Endothelial cell of hepatic sinusoid (primary cell): Measurements from ENCODE around the gene GULP1.
"Not testable (repeated sequence)": the region's sequence is repeated elsewhere in the genome, so short reads cannot be mapped to it uniquely, and the experiment has no call there.

ENCODE experiments used
- in situ Hi-C: cut with HindIII; loops from 2 replicates; pipeline ENCODE4 v1.10.0; 2017; ENCODE audit warnings: low sequenced_read_pairs

GULP1 gene

GRCh38 chr2:188522517-188522916 is 230.8 kb downstream of the GULP1 start:
- in situ Hi-C loops = no loop called here

- in situ Hi-C loops = no loop called here
Observed at GRCh38 chr2:188523919-188524318, 232.2 kb downstream of the GULP1 start.

DNA sequence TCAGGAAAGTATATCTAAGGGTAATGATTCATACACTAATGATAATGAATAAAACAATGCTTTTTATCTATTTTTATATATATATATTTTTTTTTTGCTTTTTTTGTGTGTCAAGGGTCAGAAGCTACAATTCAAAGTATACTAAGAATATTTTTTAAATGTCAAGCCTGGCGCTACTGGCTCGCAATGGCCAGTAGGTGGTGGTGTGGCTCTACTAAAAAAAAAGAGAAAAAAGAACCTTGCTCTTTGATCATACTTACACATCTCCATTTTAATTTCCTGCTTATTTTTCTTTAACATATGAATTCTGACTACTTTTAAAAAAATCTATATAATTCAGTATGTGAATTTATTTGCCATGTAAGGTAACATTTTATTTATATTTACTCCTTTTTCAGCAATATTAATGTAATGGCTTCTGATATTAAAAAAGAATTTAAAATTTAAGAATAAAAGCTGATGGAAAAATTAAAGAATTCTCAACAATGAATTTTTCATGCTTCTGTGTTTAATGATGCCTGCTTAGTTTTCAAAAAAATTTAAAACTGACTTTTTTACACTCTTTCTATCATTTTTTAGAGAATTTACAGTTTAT is 232.9 kb downstream of the GULP1 start:
- in situ Hi-C loops = no loop called here

DNA sequence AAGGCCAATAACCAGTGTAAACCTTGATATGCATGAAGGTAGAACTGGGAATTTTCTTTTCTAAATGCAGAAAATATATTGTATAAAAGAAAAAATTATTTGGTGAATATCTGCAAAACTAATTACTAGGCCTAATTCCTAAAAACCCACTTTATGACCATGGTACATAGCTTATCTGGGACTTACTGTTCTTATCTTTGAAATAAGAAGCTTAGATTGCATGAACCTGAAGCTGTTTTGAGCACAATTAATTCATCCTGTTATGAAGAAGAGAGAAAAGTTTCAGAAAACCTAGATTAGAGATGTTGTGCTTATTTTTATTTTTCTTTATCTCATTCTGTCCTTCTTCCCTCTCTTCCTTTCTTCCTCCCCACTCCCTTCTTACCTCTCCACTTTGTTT is 235.0 kb downstream of the GULP1 start:
- in situ Hi-C loops = no loop called here

- in situ Hi-C loops = no loop called here
Observed at GRCh38 chr2:188527141-188527540, 235.5 kb downstream of the GULP1 start.

- in situ Hi-C loops = no loop called here
Observed at GRCh38 chr2:188527581-188527993, 235.9 kb downstream of the GULP1 start.

DNA sequence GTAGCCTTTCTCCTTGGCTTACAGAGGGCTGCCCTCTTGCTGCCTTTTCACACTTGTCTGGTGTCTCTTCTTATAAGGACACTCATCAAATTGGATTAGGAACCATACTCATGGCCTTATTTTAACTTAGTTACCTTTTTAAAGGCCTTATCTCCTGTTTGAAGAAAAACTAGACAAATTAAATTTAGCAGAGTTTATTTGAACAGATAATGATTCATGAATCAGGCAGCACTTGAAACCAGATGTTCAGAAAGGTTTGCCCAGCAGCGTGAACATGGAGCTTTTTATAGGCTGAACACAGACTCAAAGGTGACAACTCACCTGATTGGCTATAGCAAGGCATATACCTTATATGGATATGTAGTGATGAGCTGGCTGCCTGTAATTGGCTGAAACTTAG is 238.0 kb downstream of the GULP1 start:
- in situ Hi-C loops = no loop called here

DNA sequence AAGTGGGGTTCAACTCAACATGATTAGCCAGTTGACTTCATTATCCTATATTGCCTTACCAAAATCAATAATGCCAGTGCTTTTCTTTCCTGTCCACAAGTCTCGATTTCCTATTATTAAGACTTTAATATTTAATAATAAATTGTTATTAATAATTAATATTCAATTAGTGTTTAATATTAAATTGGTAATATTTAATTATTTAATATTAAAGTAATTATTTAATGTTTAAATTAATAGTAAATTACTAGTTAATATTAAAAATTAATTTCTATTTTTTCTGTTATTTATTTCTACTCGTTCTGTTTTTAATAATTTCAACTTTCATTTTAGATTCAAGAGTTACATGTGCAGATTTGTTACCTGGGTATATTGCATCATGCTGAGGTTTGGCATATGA is 243.2 kb downstream of the GULP1 start:
- in situ Hi-C loops = no loop called here

DNA sequence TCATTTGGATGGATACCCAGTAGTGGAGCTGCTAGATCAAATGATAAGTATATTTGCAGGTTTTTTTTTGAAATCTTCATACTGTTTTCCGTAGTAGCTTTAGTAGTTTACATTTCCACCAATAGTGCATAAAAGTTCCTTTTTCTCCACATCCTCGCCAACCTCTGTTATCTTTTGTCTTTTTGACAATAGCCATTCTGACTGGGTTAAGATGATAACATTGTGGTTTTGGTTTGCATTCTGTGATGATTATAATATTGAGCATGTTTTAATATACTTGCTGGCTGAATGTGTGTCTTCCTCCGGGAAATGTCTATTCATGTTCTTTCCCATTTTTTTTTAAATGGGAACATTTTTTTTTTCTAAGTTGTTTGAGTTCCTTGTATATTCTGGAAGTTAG is 260.0 kb downstream of the GULP1 start:
- in situ Hi-C loops = no loop called here

DNA sequence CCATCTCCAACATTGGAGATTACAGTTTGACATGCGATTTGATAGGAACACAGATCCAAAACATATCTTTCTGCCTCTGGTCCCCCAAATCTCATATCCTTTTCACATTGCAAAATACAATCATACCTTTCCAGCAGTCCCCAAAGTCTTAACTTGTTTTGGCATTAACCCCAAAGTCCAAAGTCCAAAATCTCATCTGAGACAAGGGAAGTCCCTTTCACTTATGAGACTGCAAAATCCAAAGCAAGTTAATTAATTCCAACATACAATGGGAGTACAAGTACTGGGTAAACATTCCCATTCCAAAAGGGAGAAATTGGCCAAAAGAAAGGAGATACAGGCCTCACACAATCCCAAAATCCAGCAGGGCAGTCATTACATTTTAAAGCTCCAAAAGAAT is 265.4 kb downstream of the GULP1 start:
- in situ Hi-C loops = no loop called here

DNA sequence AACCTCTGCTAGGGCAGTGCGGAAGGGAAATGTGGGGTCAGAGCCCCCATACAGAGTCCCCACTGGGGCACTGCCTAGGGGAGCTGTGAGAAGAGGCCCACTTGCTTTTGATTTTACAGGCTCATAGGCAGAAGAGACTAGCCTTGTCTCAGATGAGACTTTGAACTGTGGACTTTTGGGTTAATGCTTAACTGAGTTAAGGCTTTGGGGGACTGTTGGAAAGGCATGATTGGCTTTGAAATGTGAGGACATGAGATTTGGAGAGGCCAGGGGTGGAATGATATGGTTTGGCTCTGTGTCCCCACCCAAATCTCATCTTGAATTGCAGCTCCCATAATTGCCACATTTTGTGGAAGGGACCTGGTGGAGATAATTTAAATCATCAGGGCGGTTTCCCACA is 267.8 kb downstream of the GULP1 start:
- in situ Hi-C loops = not testable (repeated sequence)

- in situ Hi-C loops = no loop called here
Observed at GRCh38 chr2:188561473-188561979, 269.9 kb downstream of the GULP1 start.

GRCh38 chr2:188569431-188570165 is 277.9 kb downstream of the GULP1 start:
- in situ Hi-C loops = no loop called here

- in situ Hi-C loops = no loop called here
Observed at GRCh38 chr2:188570370-188570769, 278.7 kb downstream of the GULP1 start.

- in situ Hi-C loops = no loop called here
Observed at GRCh38 chr2:188571543-188572303, 280.0 kb downstream of the GULP1 start.

GRCh38 chr2:188572592-188572991 is 280.9 kb downstream of the GULP1 start:
- in situ Hi-C loops = no loop called here

DNA sequence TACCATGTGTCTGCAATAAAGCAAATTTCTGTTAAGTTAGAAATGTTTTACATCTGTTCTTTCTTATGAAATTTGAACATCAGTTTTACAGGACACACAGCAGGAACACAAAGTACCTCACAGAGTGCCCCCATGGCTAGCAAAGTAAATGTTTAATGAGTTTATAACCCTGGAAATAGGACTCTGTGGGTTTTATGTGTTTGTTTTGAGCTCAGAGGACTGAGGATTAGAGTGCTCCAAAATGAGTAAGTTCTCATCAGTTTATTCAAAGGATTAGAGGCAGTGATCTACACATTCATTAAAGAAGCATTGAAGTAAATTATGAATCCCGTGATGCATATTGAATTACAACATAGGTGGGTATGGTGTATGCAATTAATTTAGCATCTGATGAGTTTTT is 281.8 kb downstream of the GULP1 start:
- in situ Hi-C loops = no loop called here

DNA sequence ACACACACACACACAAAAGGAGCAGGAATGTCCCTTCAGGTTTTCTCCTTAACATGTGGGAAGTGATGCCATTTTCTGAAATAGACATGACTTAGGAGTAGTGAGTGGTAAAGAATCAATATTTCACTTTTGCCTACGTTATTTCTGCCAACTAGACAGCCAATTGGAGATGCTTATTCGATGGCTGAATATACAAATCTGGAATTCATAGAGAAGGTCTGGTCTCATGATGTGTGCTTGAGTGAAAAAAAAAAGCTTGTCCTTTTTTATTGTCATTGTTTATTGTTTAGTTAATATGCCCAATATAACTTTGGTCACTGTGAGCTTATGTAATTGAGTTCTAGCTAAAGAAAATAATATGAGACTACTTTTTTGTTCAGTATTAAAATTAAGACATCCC is 284.3 kb downstream of the GULP1 start:
- in situ Hi-C loops = no loop called here

DNA sequence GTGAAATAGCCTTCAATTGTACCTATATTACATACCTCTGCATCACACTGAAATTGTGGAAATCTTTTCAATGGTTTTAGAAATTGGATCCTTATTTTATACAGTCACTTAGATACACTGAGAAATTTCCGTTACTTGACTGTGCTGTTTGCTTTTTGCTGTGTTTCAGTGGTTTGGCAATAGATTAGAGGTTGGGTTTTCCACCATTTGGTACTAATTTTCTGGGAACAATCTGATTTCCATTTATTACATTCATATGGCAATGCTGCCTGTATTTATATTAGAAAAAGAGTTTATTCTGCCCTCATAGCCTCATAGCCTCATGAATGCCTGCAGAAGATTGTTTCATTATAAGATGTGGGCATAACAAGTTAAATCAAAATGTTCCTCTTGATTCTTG is 285.0 kb downstream of the GULP1 start:
- in situ Hi-C loops = no loop called here

DNA sequence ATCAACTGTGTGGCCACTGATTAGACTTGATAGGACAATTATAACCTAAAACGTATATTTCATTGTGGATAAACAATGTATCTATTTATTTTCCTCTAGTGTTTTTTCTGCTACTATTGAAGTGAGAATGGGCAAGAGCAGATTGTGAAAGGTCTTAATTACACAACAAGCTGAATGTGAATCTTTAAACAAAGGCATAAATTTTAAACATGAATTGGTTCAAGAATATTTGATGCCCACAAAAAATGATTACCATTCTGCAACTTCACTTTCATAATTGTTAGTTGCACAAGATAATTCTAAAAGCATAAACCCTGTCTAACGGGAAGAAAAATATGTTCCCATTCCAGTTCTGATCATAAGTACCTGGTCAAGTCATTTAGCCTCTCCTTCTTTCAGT is 285.6 kb downstream of the GULP1 start:
- in situ Hi-C loops = no loop called here

- in situ Hi-C loops = no loop called here
Observed at GRCh38 chr2:188580738-188581137, 289.1 kb downstream of the GULP1 start.

- in situ Hi-C loops = no loop called here
Observed at GRCh38 chr2:188582211-188582610, 290.5 kb downstream of the GULP1 start.
